NK-92 treated with Interleukin-12 subunit alpha and Interleukin-12 subunit beta, amount 100 ng/mL, for 24 hours (cell line): Measurements from ENCODE around the gene CELF2.
"Not testable (repeated sequence)": the region's sequence is repeated elsewhere in the genome, so short reads cannot be mapped to it uniquely, and the experiment has no call there.

Source experiments
- DNase-seq: peaks from one replicate; lab custom pipeline; 2025; lab: John Stamatoyannopoulos, UW

CELF2 gene

GRCh38 chr10:11353006-11353896 lies 335.6 kb downstream of the CELF2 start:
- DNase-seq = no peak

- DNase-seq = no peak
Observed at GRCh38 chr10:11354823-11355222, 337.2 kb downstream of the CELF2 start.

- no peak for DNase-seq
Observed at GRCh38 chr10:11355592-11355991, 337.9 kb downstream of the CELF2 start.

GRCh38 chr10:11357439-11357838 lies 339.8 kb downstream of the CELF2 start:
- DNase-seq = no peak

GRCh38 chr10:11358011-11358410 lies 340.3 kb downstream of the CELF2 start:
- no peak for DNase-seq

GRCh38 chr10:11358923-11359575 lies 341.4 kb downstream of the CELF2 start:
- no peak for DNase-seq

GRCh38 chr10:11359869-11360268 lies 342.2 kb downstream of the CELF2 start:
- no peak for DNase-seq

GRCh38 chr10:11363497-11363896 lies 345.8 kb downstream of the CELF2 start:
- DNase-seq = no peak

- DNase-seq = no peak
Observed at GRCh38 chr10:11364241-11364640, 346.6 kb downstream of the CELF2 start.

GRCh38 chr10:11366889-11367288 lies 349.2 kb downstream of the CELF2 start:
- not testable (repeated sequence) for DNase-seq

GRCh38 chr10:11367505-11367904 lies 349.8 kb downstream of the CELF2 start:
- no peak for DNase-seq

- DNase-seq = no peak
Observed at GRCh38 chr10:11373717-11374171, 356.1 kb downstream of the CELF2 start.

- DNase-seq = no peak
Observed at GRCh38 chr10:11377267-11377666, 359.6 kb downstream of the CELF2 start.

- no peak for DNase-seq
Observed at GRCh38 chr10:11378835-11379234, 361.2 kb downstream of the CELF2 start.

- DNase-seq = no peak
Observed at GRCh38 chr10:11379771-11380170, 362.1 kb downstream of the CELF2 start.

- DNase-seq = no peak
Observed at GRCh38 chr10:11381023-11381422, 363.4 kb downstream of the CELF2 start.

GRCh38 chr10:11381511-11381910 lies 363.8 kb downstream of the CELF2 start:
- no peak for DNase-seq

- DNase-seq = no peak
Observed at GRCh38 chr10:11382187-11382586, 364.5 kb downstream of the CELF2 start.

GRCh38 chr10:11386044-11386443 lies 368.4 kb downstream of the CELF2 start:
- DNase-seq = no peak
